ENCODE data around the gene POLRMT.
"Not testable (repeated sequence)": the region's sequence is repeated elsewhere in the genome, so short reads cannot be mapped to it uniquely, and the experiment has no call there.

POLRMT gene

DNA sequence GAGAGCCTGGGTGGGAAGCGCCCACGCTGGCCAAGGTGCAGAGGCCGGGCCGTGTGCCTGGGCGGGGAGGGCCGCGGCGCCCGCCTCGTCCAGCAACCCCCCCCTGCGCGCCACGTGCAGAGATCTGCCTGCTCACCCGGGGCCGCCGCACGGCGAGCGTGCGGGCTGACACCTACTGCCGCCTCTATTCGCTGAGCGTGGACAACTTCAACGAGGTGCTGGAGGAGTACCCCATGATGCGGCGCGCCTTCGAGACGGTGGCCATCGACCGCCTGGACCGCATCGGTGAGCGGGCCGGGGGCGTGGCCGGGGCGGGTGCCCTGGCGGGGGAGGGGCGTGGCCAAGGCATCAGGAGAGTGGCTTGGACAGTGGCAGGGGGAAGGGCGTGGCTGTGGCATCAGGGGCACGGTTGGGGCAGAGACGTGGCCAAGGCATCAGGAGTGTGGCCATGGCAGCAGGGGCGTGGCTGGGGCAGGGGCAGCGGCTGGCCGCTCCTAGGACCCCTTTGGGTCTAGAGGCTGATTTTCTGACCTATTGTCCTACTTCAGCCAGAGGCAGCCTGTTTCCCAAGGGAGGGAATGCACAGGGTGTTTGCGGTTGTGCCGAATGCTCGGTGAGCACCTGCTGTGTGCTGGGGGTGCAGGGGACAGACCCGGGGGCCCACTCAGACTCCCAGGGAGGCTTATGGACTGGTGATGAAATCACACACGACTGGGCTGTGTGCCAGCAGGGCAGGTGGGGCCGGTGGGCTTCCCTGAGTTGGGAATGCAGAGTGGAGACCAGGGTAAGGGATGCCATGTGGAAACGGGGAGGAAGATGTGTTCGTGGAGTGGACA lies 19.4 kb downstream of the POLRMT start:
- in situ Hi-C loops (cut with HindIII; ENCODE audit: low sequenced_read_pairs) = no loop called here

DNA sequence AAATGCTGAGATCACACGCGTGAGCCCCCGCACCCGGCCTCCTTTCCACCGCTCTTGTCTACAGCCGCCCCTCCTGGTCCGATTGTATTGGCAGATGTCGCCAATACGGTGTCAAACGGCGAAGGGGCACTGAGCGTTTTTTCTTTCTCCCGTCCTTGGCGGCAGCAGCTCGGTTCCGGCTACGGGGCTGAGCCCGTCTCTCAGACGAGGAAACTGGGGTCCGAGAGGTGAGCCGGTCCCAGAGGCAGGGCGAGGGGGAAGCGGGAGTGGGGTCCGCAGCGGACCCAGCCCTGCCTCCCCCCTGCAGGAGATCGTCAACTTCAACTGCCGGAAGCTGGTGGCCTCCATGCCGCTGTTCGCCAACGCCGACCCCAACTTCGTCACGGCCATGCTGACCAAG lies 20.4 kb downstream of the POLRMT start:
- in situ Hi-C loops (cut with HindIII; ENCODE audit: low sequenced_read_pairs) = no loop called here

DNA sequence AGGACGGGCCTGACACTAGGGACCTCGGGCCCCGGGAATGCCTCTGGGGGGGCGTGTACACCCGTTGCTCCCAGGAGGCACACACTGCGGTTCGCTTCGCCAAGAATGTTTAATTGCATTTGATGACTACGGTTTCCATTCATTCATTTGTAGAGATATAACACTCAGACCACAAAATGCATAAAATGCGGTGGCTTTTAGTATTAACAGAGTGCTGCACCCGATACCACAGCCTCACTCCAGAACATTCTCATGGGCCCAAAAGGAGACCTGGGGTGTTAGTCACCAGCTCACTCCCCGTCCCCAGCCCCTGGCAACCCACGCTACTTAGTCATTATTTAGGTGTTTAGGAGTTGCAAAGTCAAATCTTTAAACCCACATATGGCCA lies 21.9 kb downstream of the POLRMT start:
- in situ Hi-C loops (cut with HindIII; ENCODE audit: low sequenced_read_pairs) = no loop called here

DNA sequence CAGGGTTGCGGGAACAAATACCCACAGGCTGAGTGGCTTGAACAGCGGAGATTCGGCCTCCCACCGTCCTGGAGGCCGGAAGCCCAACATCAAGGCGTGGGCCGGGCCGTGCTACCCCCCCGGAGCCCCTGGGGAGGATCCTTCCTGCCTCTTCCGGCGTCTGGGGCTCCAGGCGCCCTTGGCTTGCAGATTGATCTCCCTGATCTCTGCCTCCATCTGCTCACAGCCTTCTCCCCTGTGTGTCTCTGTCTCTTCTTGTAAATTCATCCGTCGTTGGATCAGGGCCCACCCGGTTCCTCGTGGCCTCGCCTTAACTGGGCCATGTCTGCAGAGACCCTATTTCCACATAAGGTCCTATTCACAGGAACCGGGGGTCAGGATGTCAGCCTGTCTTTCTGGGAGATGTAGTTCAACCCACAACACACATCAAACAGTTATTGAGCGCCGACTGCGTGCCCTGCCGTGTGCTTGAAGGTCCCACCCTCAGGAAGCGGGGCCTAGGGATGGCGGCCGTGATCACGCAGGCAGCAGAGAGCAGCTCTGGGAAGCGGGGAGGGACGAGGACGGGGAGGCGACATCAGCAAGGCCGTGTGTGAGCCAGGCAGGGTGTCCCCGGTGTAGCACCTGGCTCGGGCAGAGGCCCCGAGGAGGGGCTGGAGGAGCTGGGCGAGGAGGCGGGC lies 22.4 kb downstream of the POLRMT start:
- in situ Hi-C loops (cut with HindIII; ENCODE audit: low sequenced_read_pairs) = no loop called here

DNA sequence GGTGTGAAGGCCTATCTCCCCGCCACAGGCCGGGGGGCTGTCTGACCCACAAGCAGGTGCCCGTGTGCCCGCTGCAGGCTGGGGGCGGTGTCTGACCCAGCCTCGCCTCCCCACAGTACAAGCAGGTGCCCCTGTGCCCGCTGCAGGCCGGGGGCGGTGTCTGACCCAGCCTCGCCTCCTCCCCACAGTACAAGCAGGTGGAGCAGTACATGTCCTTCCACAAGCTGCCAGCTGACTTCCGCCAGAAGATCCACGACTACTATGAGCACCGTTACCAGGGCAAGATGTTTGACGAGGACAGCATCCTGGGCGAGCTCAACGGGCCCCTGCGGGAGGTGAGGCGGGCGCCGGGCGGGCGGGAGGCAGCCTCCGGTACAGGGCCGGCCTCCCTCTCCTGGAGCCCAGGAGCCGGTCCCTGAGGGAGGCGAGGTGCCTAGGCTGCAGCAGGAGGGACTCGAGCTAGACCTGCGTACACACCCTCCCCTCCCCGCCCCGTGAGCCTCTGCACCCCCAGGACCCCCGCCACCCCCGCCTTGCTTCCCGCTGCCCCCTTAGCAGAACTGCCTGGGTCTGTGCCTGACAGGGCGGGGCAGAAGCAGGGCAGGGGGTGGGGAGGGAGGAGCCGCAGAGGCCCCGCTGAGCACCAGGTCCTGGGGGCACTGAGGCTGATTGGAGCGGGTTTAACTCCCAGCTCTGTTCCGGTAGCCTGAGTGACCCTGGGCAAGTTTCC lies 23.1 kb downstream of the POLRMT start:
- in situ Hi-C loops (cut with HindIII; ENCODE audit: low sequenced_read_pairs) = no loop called here

DNA sequence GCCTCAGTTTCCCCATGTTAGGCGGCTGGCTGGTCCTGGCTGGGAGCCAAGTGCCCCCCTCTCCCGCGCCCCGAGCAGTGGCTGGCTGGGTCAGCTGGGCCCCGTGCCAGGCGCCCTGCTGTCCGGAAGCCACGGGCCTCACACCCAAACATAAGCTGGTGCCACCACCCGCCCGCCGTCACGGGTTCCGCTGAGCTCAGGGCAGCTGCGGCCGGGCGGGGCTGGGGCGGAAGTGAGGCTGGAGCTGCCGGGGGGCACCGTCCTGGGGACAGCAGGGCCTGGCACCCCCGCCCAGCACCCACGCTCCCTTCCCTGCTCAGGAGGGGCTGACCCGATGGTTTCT lies 24.4 kb downstream of the POLRMT start:
- in situ Hi-C loops (cut with HindIII; ENCODE audit: low sequenced_read_pairs) = no loop called here

DNA sequence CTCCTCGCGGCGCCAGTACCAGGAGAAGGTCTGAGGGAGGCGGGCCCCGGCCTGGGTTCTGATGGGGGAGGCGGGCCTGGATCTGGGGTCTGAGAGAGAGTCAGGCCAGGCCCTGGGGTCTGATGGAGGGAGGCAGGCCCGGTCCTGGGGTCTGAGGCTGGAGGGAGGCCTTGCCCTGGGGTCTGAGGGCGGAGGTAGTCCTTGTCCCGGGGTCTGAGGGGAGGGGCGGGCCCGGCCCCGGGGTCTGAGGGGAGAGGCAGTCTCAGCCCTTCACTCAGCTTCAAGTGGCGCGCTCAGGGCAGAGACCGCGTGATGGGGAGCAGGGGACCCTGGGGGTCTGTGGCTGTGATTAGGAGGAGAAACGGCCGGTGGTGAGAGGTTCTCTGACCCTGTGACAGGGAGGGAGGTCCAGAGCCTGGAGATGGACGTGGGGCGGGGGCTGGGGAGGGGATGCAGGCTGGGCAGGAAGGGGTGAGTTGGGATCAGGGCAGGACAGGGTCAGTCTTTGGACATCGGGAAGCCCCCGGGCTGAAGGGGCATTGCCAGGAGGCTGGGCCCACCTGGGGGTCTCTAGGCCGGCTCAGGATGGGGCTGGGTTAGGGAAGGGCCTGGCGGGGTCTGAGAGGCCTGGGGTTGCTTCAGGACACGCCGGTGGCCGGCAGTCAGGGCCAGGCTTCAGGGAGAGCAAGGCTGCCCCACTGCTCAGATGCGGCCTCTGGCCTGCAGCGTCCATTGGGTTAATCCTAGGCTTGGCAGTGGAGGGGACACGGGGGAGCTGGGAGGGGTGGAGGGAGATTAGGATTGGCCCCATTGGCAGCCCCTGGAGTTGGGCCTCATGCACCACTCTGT lies 25.0 kb downstream of the POLRMT start:
- in situ Hi-C loops (cut with HindIII; ENCODE audit: low sequenced_read_pairs) = no loop called here

DNA sequence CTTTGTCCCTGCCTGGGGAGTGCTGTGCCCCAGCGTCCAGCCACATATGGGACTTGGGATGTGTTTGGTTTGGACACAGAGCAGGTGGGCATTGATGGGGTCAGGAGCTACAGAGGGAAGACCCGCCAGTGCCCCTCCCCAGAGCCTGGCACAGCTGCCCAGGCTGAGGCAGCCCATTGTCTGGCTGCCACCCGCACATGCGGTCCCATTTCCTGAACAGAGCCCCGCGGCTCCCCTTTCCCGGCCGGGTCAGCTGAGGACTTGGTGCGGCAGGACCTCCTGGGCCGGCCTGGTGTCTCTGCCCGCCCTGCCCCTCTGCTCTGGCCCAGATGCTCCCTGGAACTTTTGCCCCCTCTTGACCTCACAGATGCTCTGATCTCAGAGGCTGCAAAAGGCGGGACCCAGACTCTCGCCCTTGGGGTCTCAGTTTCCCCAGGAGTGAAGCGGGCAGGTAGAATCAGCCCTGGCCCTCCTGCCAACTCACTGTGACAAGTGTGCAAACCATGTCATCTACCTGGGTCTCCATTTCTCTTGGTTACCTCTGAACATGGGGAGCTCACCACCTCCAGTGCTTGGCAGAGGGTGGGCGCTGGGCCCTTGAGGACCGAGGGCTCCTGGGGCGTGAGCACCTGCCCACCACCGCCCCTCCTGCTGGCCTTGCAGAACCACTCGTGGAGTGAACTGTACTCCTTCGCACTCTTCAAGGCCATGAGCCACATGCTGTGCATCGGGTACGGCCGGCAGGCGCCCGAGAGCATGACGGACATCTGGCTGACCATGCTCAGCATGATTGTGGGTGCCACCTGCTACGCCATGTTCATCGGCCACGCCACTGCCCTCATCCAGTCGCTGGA lies 25.8 kb downstream of the POLRMT start:
- in situ Hi-C loops (cut with HindIII; ENCODE audit: low sequenced_read_pairs) = no loop called here

DNA sequence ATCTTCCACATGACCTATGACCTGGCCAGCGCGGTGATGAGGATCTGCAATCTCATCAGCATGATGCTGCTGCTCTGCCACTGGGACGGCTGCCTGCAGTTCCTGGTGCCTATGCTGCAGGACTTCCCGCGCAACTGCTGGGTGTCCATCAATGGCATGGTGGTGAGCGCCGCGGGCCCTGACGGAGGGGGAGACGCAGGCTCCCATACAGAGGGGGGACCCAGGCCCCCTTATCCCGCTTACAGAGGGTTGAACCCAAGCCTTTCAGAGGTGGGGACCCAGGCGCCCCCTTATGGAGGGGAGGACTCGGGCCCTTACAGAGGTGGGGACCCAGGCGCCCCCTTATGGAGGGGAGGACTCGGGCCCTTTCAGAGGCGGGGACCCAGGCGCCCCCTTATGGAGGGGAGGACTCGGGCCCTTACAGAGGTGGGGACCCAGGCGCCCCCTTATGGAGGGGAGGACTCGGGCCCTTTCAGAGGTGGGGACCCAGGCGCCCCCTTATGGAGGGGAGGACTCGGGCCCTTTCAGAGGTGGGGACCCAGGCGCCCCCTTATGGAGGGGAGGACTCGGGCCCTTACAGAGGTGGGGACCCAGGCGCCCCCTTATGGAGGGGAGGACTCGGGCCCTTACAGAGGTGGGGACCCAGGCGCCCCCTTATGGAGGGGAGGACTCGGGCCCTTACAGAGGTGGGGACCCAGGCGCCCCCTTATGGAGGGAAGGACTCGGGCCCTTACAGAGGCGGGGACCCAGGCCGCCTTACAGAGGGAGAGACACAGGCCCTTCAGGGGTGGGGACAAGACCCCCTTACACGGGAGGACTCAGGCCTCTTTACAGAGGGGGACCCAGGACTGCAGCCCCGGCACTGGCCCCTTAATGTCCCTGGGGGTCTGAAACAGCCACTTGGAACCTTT lies 28.0 kb downstream of the POLRMT start:
- in situ Hi-C loops (cut with HindIII; ENCODE audit: low sequenced_read_pairs) = not testable (repeated sequence)

DNA sequence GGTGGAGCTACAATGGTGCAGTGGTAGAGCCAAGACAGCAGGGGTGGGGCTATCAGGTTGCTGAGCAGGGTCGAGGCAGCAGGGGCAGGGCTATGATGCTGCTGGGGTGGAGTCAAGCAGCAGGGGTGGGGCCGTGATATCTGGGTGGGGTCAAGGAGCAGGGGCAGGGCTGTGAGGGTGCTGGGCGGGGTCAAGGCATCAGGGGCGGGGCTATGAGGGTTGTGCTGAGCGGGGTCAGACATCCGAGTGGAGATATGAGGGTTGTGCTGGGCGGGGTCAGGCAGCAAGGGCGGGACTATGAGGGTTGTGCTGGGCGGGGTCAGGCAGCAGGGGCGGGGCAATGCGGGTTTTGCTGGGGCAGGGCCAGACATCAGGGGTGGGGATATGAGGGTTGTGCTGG lies 29.0 kb downstream of the POLRMT start:
- in situ Hi-C loops (cut with HindIII; ENCODE audit: low sequenced_read_pairs) = no loop called here

DNA sequence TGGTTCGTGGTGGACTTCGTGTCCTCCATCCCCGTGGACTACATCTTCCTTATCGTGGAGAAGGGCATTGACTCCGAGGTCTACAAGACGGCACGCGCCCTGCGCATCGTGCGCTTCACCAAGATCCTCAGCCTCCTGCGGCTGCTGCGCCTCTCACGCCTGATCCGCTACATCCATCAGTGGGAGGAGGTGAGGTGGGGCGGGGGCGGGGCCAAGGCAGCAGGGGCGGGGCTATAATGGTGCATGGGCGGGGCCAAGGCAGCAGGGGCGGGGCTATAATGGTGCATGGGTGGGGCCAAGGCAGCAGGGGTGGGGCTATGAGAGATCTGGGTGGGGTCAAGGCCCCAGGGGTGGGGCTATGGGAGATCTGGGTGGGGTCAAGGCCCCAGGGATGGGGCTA lies 29.6 kb downstream of the POLRMT start:
- in situ Hi-C loops (cut with HindIII; ENCODE audit: low sequenced_read_pairs) = not testable (repeated sequence)

DNA sequence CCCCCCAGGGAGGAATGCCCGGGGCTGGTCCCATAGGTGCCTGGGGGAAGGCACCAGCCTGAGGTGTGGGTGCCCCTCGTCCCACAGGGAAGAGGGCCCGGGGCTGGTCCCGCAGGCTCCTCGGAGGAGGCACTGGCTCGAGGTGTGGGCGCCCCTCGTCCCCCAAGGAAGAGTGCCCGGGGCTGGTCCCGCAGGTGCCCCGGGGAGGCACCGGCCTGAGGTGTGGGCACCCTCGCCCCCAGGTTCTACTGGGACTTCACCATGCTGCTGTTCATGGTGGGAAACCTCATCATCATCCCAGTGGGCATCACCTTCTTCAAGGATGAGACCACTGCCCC lies 30.1 kb downstream of the POLRMT start:
- in situ Hi-C loops (cut with HindIII; ENCODE audit: low sequenced_read_pairs) = not testable (repeated sequence)

DNA sequence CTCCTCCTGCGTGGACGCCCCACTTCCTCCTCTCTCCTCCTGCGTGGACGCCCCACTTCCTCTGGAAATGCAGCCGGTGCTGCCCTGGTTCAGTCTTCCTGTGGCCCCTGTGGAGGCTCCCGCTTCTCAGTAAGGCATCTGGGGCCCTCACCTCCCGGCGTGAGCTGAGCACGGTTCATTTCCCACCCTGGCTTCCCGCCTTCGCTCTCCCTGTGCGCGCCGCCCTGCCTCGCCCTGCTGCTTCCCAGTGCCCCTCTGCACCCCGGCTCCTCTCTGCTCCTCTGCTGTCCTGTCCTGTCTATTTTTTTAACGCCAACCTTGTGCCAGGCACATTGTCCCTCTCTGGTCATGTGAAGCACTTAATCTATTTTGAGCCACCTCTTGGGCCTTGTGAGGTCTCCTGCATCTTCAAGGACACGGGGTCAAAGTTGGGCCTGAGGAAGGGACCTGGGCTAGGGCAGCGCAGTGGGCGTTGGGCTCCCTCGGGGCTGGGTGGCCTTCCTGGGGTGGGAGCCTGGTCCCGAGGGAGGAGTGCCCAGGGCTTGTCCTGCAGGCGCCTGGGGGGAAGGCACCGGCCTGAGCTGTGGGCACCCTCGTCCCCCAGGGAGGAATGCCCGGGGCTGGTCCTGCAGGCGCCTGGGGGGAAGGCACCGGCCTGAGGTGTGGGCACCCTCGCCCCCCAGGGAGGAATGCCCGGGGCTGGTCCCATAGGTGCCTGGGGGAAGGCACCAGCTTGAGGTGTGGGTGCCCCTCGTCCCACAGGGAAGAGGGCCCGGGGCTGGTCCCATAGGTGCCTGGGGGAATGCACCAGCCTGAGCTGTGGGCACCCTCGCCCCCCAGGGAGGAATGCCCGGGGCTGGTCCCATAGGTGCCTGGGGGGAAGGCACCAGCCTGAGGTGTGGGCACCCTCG lies 30.7 kb downstream of the POLRMT start:
- in situ Hi-C loops (cut with HindIII; ENCODE audit: low sequenced_read_pairs) = no loop called here

DNA sequence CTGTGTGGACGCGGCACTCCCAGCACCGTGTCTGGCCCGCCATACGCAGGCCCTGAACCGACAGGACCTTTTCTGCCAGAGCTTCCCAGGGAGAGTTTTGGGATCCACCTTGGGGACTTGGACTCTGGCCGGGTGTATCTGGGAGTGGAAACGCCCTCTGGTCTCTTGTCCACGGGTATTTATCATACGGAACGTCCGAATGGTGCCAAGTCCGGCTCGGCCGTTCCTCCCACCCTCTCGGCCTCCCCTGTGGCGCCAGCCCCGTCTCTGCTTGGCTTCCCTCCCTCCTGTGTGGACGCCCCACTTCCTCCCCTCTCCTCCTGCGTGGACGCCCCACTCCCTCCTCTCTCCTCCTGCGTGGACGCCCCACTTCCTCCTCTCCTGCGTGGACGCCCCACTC lies 31.5 kb downstream of the POLRMT start:
- in situ Hi-C loops (cut with HindIII; ENCODE audit: low sequenced_read_pairs) = no loop called here

DNA sequence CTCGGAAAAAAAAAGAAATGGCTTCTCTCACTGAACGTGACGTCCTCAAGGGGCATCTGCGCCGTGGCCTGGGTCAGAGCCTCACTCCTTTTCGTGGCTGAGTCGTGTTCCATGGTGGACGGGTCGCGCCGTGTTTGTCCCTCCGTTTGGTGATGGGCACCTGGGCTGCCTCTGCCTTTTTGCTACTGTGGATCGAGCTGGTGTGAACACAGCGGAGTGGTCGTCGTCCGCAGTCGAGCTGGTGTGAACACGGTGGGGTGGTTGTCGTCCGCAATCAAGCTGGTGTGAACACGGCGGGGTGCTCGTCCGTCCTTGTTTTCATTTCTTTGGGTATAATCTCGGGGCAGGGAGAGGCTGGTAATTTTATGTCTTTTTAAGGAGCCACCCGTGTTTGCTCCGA lies 32.0 kb downstream of the POLRMT start:
- in situ Hi-C loops (cut with HindIII; ENCODE audit: low sequenced_read_pairs) = no loop called here

DNA sequence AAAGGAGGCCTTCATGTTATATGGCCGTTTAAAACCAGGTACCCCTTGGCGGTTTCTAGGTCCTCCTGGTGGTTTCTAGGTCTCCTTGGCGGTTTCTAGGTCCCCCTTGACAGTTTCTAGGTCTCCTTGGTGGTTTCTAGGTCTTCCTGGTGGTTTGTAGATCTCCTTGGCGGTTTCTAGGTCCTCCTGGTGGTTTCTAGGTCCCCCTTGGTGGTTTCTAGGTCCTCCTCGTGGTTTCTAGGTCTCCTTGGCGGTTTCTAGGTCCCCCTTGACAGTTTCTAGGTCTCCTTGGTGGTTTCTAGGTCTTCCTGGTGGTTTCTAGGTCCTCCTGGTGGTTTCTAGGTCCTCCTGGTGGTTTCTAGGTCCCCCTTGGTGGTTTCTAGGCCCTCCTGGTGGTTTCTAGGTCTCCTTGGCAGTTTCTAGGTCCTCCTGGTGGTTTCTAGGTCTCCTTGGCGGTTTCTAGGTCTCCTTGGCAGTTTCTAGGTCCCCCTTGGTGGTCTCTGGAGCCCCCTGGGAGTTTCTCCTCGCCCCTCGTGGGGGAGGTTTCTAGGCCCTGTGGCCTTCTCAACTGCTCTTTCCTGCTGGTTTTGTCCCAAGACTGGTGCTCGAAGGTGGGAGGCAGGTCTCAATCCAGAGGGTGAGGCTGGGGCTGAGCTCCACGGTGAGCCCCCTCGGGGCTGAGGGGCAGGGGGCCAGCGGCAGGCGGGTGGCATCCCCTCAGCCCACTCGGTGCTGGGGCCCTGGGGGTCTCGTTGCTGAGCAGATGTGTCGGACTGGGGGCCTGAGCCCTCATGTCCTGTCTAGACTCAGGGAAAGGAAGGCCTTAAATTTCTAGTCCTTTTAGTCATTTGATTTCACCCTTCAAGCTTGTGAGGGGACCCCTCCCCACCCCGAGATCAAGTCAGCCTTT lies 35.7 kb downstream of the POLRMT start:
- in situ Hi-C loops (cut with HindIII; ENCODE audit: low sequenced_read_pairs) = no loop called here

DNA sequence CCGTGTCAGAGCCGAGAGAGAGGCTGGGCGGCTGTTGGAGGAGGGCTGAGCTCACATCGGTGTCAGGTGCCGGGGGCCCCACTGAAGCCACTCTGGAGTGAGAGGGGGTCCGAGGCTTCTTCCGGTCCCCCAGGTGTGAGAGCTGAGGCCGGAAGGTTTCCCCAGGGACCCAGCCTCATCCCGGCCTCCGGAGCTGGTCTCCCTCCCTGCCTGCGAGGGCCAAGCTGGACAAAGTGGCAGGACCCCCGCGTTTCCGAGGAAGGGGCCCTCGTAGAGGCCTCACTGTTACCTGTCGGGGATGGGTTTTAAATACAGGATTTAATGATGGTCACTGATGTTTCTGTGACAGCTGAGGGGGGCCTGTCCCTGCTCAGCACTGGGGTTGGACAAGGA lies 37.1 kb downstream of the POLRMT start:
- in situ Hi-C loops (cut with HindIII; ENCODE audit: low sequenced_read_pairs) = no loop called here

All from DLD1 (cell line).